PC-3 (cell line): ENCODE measurements around the gene ATP6V1G2. TPM values are rescaled to one million over a fixed set of nuclear protein-coding genes. Genes with fewer than 3 reads are reported as not detected.

ENCODE experiments used
- ATAC-seq: fragments of 200-7000 bp; cut with Tn5 transposase; 2 replicates; pipeline ENCODE4 v1.9.1; 2020; ENCODE audit warnings: mild to moderate bottlenecking, moderate library complexity
- BruUV-seq: library from RNA; stranded (reverse); fragments of 400-500 nt; replicated peaks from 2 replicates; lab custom pipeline; 2021; lab: Mats Ljungman, UMichigan
- CTCF ChIA-PET: fragments of 300-600 bp; sonication (Branson Sonifier 250); formaldehyde crosslinking; loops from one replicate; lab custom pipeline; 2022; ENCODE audit warnings: antibody characterized with exemption; lab: Charles Lee
- POLR2A ChIA-PET: fragments of 300-600 bp; sonication (Branson Sonifier 250); formaldehyde crosslinking; loops from one replicate; lab custom pipeline; 2022; ENCODE audit warnings: antibody characterized with exemption; ENCODE audit not compliant: unreplicated experiment; lab: Charles Lee
- DNase-seq: peaks from one replicate; pipeline ENCODE4 v3.0.0-alpha.2; 2015
- H2AFZ ChIP-seq: fragments of 300-600 bp; sonication (generic); 2 replicates; pipeline ENCODE4 v1.6.0; 2016; ENCODE audit warnings: antibody characterized with exemption, low read length
- H3F3A ChIP-seq: fragments of 300-600 bp; sonication (generic); one replicate; pipeline ENCODE4 v1.6.0; 2017; ENCODE audit warnings: antibody characterized with exemption, low read length, control low read depth, mild to moderate bottlenecking; ENCODE audit not compliant: unreplicated experiment
- H3K27ac ChIP-seq: fragments of 300-600 bp; sonication (generic); 2 replicates; pipeline ENCODE4 v1.5.1; 2016; ENCODE audit warnings: mild to moderate bottlenecking, low read length
- H3K27me3 ChIP-seq: fragments of 300-600 bp; sonication (generic); 2 replicates; pipeline ENCODE4 v1.6.1; 2016; ENCODE audit warnings: low read length, mixed read lengths
- H3K36me3 ChIP-seq: fragments of 300-600 bp; sonication (generic); 2 replicates; pipeline ENCODE4 v1.6.1; 2016; ENCODE audit warnings: low read depth, mixed run types, low read length, mixed read lengths
- H3K4me1 ChIP-seq: fragments of 300-600 bp; sonication (generic); 2 replicates; pipeline ENCODE4 v1.5.1; 2016; ENCODE audit warnings: low read length; ENCODE audit not compliant: insufficient read depth
- H3K4me2 ChIP-seq: fragments of 300-600 bp; sonication (generic); 2 replicates; pipeline ENCODE4 v1.6.0; 2016; ENCODE audit warnings: low read length
- H3K4me3 ChIP-seq: fragments of 300-600 bp; sonication (generic); 2 replicates; pipeline ENCODE4 v1.5.1; 2016; ENCODE audit warnings: mild to moderate bottlenecking, low read length, mixed read lengths
- H3K79me2 ChIP-seq: fragments of 300-600 bp; sonication (generic); 2 replicates; pipeline ENCODE4 v1.6.1; 2017; ENCODE audit warnings: low read length, mixed read lengths
- H3K9ac ChIP-seq: fragments of 300-600 bp; sonication (generic); 2 replicates; pipeline ENCODE4 v1.6.0; 2016; ENCODE audit warnings: mild to moderate bottlenecking, low read length
- H3K9me2 ChIP-seq: fragments of 300-600 bp; sonication (generic); replicated peaks from 2 replicates; pipeline ENCODE4 v1.6.1; 2016; ENCODE audit warnings: mixed run types, low read length, mixed read lengths
- H3K9me3 ChIP-seq: fragments of 300-600 bp; sonication (generic); 2 replicates; pipeline ENCODE4 v1.6.1; 2016; ENCODE audit warnings: low read length, mixed read lengths
- H4K20me1 ChIP-seq: fragments of 300-600 bp; sonication (generic); 2 replicates; pipeline ENCODE4 v1.6.1; 2016; ENCODE audit warnings: low read length, mixed read lengths
- EZH2 ChIP-seq: fragments of 300-600 bp; sonication (generic); IDR thresholded peaks from one replicate; pipeline ENCODE4 v1.6.1; 2017; ENCODE audit warnings: antibody characterized with exemption, mild to moderate bottlenecking, low read length; ENCODE audit not compliant: unreplicated experiment
- EZH2phosphoT487 ChIP-seq: fragments of 300-600 bp; sonication (generic); IDR thresholded peaks from 2 replicates; pipeline ENCODE4 v1.6.1; 2018; ENCODE audit warnings: mild to moderate bottlenecking, antibody characterized with exemption, low read length, borderline replicate concordance
- intact Hi-C: fragments of 100-400 bp; cut with micrococcal nuclease; formaldehyde crosslinking; loops from 2 replicates; pipeline ENCODE4 v1.9.0; 2023
- total RNA-seq: library from RNA; depleted of rRNA; stranded (reverse); fragments of >200 nt; gene quantifications from 2 replicates; pipeline ENCODE4 v1.2.3, GENCODE V29; 2014
- TF ChIP-seq, protein P1 (sequence below): fragments of 300-600 bp; sonication (generic); conservative IDR thresholded peaks from 2 replicates; pipeline ENCODE4 v1.5.1; 2017; ENCODE audit warnings: antibody characterized with exemption, low read depth, mild to moderate bottlenecking, low read length

The ATP6V1G2 gene
- total RNA-seq, 1 experiment from 2014 or later = 1.2 TPM

GRCh38 chr6:31544676-31545075 lies 1.7 kb downstream of the ATP6V1G2 start:
- H3K36me3 ChIP-seq = peaks cover 18% of the 10 kb centered on the region
- no peaks in the 10 kb centered on the region for H3F3A ChIP-seq
- H4K20me1 ChIP-seq = peaks cover 14% of the 10 kb centered on the region
- DNase-seq (no peak), ATAC-seq (no peak)
- no peaks in the 10 kb centered on the region for H3K9me2 ChIP-seq
- ChIA-PET POLR2A (no interaction called here), CTCF (no interaction called here)
- H2AFZ ChIP-seq = no peak overlapping the region
- intact Hi-C loops = loop anchor here (5.0 kb wide), 1 partner anchor 123 kb away; the partner anchor contains the start of genes CSNK2B and LY6G5B
- H3K79me2 ChIP-seq = peaks cover 54% of the 10 kb centered on the region
- no peaks in the 10 kb centered on the region for H3K27me3 ChIP-seq
- H3K27ac ChIP-seq = no peak overlapping the region
- no peak overlapping the region for H3K4me3 ChIP-seq
- no peak overlapping the region for H3K9ac ChIP-seq
- H3K4me1 ChIP-seq = peaks cover 25% of the 10 kb centered on the region
- BruUV-seq = no TSS peak
- no peaks in the 10 kb centered on the region for H3K9me3 ChIP-seq
- no peak overlapping the region for H3K4me2 ChIP-seq
- no peak for TF ChIP-seq EZH2
- TF ChIP-seq, protein P1, sequence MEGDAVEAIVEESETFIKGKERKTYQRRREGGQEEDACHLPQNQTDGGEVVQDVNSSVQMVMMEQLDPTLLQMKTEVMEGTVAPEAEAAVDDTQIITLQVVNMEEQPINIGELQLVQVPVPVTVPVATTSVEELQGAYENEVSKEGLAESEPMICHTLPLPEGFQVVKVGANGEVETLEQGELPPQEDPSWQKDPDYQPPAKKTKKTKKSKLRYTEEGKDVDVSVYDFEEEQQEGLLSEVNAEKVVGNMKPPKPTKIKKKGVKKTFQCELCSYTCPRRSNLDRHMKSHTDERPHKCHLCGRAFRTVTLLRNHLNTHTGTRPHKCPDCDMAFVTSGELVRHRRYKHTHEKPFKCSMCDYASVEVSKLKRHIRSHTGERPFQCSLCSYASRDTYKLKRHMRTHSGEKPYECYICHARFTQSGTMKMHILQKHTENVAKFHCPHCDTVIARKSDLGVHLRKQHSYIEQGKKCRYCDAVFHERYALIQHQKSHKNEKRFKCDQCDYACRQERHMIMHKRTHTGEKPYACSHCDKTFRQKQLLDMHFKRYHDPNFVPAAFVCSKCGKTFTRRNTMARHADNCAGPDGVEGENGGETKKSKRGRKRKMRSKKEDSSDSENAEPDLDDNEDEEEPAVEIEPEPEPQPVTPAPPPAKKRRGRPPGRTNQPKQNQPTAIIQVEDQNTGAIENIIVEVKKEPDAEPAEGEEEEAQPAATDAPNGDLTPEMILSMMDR = no peak
- TF ChIP-seq EZH2phosphoT487 = no peak

- no peak for DNase-seq
- no peak overlapping the region for H3K27ac ChIP-seq
- H3K9me3 ChIP-seq = no peaks in the 10 kb centered on the region
- H3F3A ChIP-seq = no peaks in the 10 kb centered on the region
- no peak overlapping the region for H2AFZ ChIP-seq
- intact Hi-C loops = no loop called here
- H3K9ac ChIP-seq = no peak overlapping the region
- H4K20me1 ChIP-seq = peaks cover 24% of the 10 kb centered on the region
- ChIA-PET POLR2A (no interaction called here), CTCF (no interaction called here)
- BruUV-seq = no TSS peak
- ATAC-seq = no peak
- no peak overlapping the region for H3K4me3 ChIP-seq
- H3K9me2 ChIP-seq = no peaks in the 10 kb centered on the region
- TF ChIP-seq EZH2phosphoT487 (no peak), EZH2 (no peak)
- TF ChIP-seq, protein P1 = no peak
- H3K36me3 ChIP-seq = peaks cover 21% of the 10 kb centered on the region
- no peak overlapping the region; the same call in 1 of the 2 replicates for H3K4me2 ChIP-seq
- H3K27me3 ChIP-seq = no peaks in the 10 kb centered on the region
- H3K4me1 ChIP-seq = peaks cover 31% of the 10 kb centered on the region
- H3K79me2 ChIP-seq = peaks cover 54% of the 10 kb centered on the region
Measured at GRCh38 chr6:31543639-31544038, 2.8 kb downstream of the ATP6V1G2 start.
